ENCODE data around the gene GAREM2. TPM values are rescaled to one million over a fixed set of nuclear protein-coding genes. Genes with fewer than 3 reads are reported as not detected.

GAREM2 gene
- total and polyA plus RNA-seq, 7 experiments from 2014 or later: 2.4 to 8.4 (median 4.8) TPM

- Histone ChIP-seq H3K4me3 (ENCODE audit: low read length) (no peak overlapping the region), H3K27me3 (ENCODE audit: control insufficient read depth in 2 of 2, insufficient read depth in 2 of 2, low read length in 2 of 2) (no peaks in the 10 kb centered on the region), H3K36me3 (ENCODE audit: control insufficient read depth in 2 of 3, insufficient read depth in 3 of 3, low read length in 3 of 3) (peaks cover 5 to 79% (median 13%) of the 10 kb centered on the region in 3 experiments), H3K9me3 (ENCODE audit: control insufficient read depth in 2 of 3, low read length in 3 of 3) (no peaks in the 10 kb centered on the region), H3K4me1 (ENCODE audit: control insufficient read depth in 2 of 2, insufficient read depth in 2 of 2, low read length in 2 of 2) (no peaks in the 10 kb centered on the region), H3K27ac (ENCODE audit: low read depth, low read length) (no peak overlapping the region)
- Mint-ChIP-seq H3K27ac (no peak overlapping the region), H3K27me3 (no peaks in the 10 kb centered on the region), H3K4me3 (no peak overlapping the region), H3K9me3 (no peaks in the 10 kb centered on the region), H3K4me1 (peaks cover 6 to 15% (median 11%) of the 10 kb centered on the region in 7 donors), H3K36me3 (peaks cover 0 to 38% (median 14%) of the 10 kb centered on the region in 5 donors)
- intact Hi-C loops (cut with micrococcal nuclease): loop anchor here (1.0 kb wide), 2 partner anchors 95 to 234 kb away; no protein-coding TSS in a partner anchor
- no peak for ATAC-seq
- peak in 1 of 9 donors; percentile 17 for DNase-seq
- ChIA-PET CTCF (interaction anchor here (0.7 to 1.5 kb wide), 3 partner anchors 9 to 454 kb away, joined by 3 to 6 read pairs (median 5); partner anchors contain the start of genes HADHA and HADHB), POLR2A (interaction anchor here (0.6 to 1.5 kb wide), 2 partner anchors 10 to 1375 kb away, joined by 4 to 6 read pairs; no protein-coding TSS in a partner anchor)
Observed at GRCh38 chr2:26235089-26235488, 62.2 kb downstream of the GAREM2 start.

- ATAC-seq (no peak), DNase-seq (no peak)
- POLR2A ChIA-PET: no interaction called here
- Histone ChIP-seq H3K4me3 (ENCODE audit: low read length) (no peak overlapping the region), H3K4me1 (ENCODE audit: control insufficient read depth in 2 of 2, insufficient read depth in 2 of 2, low read length in 2 of 2) (peaks cover 0 to 5% of the 10 kb centered on the region in 2 donors), H3K36me3 (ENCODE audit: control insufficient read depth in 2 of 3, insufficient read depth in 3 of 3, low read length in 3 of 3) (peaks cover 0 to 52% (median 12%) of the 10 kb centered on the region in 3 experiments), H3K27ac (ENCODE audit: low read depth, low read length) (no peak overlapping the region), H3K9me3 (ENCODE audit: control insufficient read depth in 2 of 3, low read length in 3 of 3) (no peaks in the 10 kb centered on the region), H3K27me3 (ENCODE audit: control insufficient read depth in 2 of 2, insufficient read depth in 2 of 2, low read length in 2 of 2) (no peaks in the 10 kb centered on the region)
- H3K4me3 Mint-ChIP-seq: no peak overlapping the region
- CTCF ChIA-PET: no interaction called here
- H3K36me3 Mint-ChIP-seq: peaks cover 0 to 35% (median 12%) of the 10 kb centered on the region in 5 donors
- no peaks in the 10 kb centered on the region for H3K9me3 Mint-ChIP-seq
- peak overlapping the region in 2 of 9 donors; percentile 8 to 46 for H3K27ac Mint-ChIP-seq
- H3K4me1 Mint-ChIP-seq: peaks cover 23 to 39% (median 35%) of the 10 kb centered on the region in 7 donors
- intact Hi-C loops (cut with micrococcal nuclease): no loop called here
- H3K27me3 Mint-ChIP-seq: no peaks in the 10 kb centered on the region
Observed at GRCh38 chr2:26237868-26238267, 65.0 kb downstream of the GAREM2 start.

- CTCF ChIA-PET: no interaction called here
- H3K4me1 Mint-ChIP-seq: peaks cover 29 to 44% (median 40%) of the 10 kb centered on the region in 7 donors
- peak overlapping the region in 2 of 9 donors; percentile 12 to 31 for H3K27ac Mint-ChIP-seq
- Histone ChIP-seq H3K4me3 (ENCODE audit: low read length) (no peak overlapping the region), H3K4me1 (ENCODE audit: control insufficient read depth in 2 of 2, insufficient read depth in 2 of 2, low read length in 2 of 2) (peaks cover 0 to 9% of the 10 kb centered on the region in 2 donors), H3K27me3 (ENCODE audit: control insufficient read depth in 2 of 2, insufficient read depth in 2 of 2, low read length in 2 of 2) (no peaks in the 10 kb centered on the region), H3K9me3 (ENCODE audit: control insufficient read depth in 2 of 3, low read length in 3 of 3) (no peaks in the 10 kb centered on the region), H3K27ac (ENCODE audit: low read depth, low read length) (no peak overlapping the region), H3K36me3 (ENCODE audit: control insufficient read depth in 2 of 3, insufficient read depth in 3 of 3, low read length in 3 of 3) (peaks cover 0 to 47% (median 8%) of the 10 kb centered on the region in 3 experiments)
- no peak for DNase-seq
- no peaks in the 10 kb centered on the region for H3K27me3 Mint-ChIP-seq
- no peak overlapping the region for H3K4me3 Mint-ChIP-seq
- ATAC-seq: no peak
- H3K9me3 Mint-ChIP-seq: no peaks in the 10 kb centered on the region
- POLR2A ChIA-PET: no interaction called here
- H3K36me3 Mint-ChIP-seq: peaks cover 0 to 32% (median 8%) of the 10 kb centered on the region in 5 donors
- intact Hi-C loops (cut with micrococcal nuclease): no loop called here
Observed at GRCh38 chr2:26238311-26238958, 65.5 kb downstream of the GAREM2 start.

Other genes with a start within 250 kb of the GAREM2 start
- gene KIF3C, start 190.6 kb upstream of the GAREM2 start, total RNA-seq: 1 to 10 TPM; 2.9 to 6.3 (median 5.7) TPM
- 1 to 10 TPM in 1 of 2 donors, under 1 TPM in 1; 0.54 to 1.7 TPM for gene KIF3C, start 190.6 kb upstream of the GAREM2 start, polyA plus RNA-seq
- gene RAB10, start 139.0 kb upstream of the GAREM2 start, total RNA-seq: 100 to 1,000 TPM in 1 of 5 experiments, 10 to 100 TPM in 4; 25.6 to 108 (median 60.5) TPM
- gene RAB10, start 139.0 kb upstream of the GAREM2 start, polyA plus RNA-seq: 10 to 100 TPM; 56.1 to 73.2 TPM
- 100 to 1,000 TPM in 3 of 5 experiments, 10 to 100 TPM in 2; 83.8 to 111 (median 102) TPM for gene HADHA, start 71.5 kb downstream of the GAREM2 start, total RNA-seq
- gene HADHA, start 71.5 kb downstream of the GAREM2 start, polyA plus RNA-seq: 100 to 1,000 TPM; 116 to 150 TPM
- 10 to 100 TPM; 38.1 to 77.5 (median 64.2) TPM for gene HADHB, start 71.9 kb downstream of the GAREM2 start, total RNA-seq
- gene HADHB, start 71.9 kb downstream of the GAREM2 start, polyA plus RNA-seq: 100 to 1,000 TPM in 1 of 2 donors, 10 to 100 TPM in 1; 86.3 to 112 TPM
- 10 to 100 TPM; 19.0 to 33.6 (median 22.4) TPM for gene SELENOI, start 173.1 kb downstream of the GAREM2 start, total RNA-seq
- gene SELENOI, start 173.1 kb downstream of the GAREM2 start, polyA plus RNA-seq: 1 to 10 TPM; 3.4 to 5.6 TPM
- 1 to 10 TPM; 1.2 to 5.0 (median 2.6) TPM for gene ADGRF3, start 173.7 kb downstream of the GAREM2 start, total RNA-seq
- gene ADGRF3, start 173.7 kb downstream of the GAREM2 start, polyA plus RNA-seq: under 1 TPM; 0.09 to 0.47 TPM
- under 1 TPM in 1 of 5 experiments, not detected in 4; 0.29 TPM for gene DRC1, start 228.8 kb downstream of the GAREM2 start, total RNA-seq
- not detected for gene DRC1, start 228.8 kb downstream of the GAREM2 start, polyA plus RNA-seq

Data from naive thymus-derived CD4-positive, alpha-beta T cell (primary cell).